ENCODE measurements around the gene AAK1.
"Not testable (repeated sequence)": the region's sequence is repeated elsewhere in the genome, so short reads cannot be mapped to it uniquely, and the experiment has no call there.

Gene AAK1

GRCh38 chr2:69436938-69437750 is 206.4 kb downstream of the AAK1 start, which contains the start of gene NFU1:
Gene NFU1, minus strand, starts transcription at chr2:69437435. Its CDS starts 13 bp downstream, at chr2:69437422.
- peak; percentile 91 for DNase-seq

GRCh38 chr2:69436596-69436937 is 207.0 kb downstream of the AAK1 start:
- DNase-seq, result no peak

- DNase-seq, result no peak
Observed at GRCh38 chr2:69434753-69435152, 208.8 kb downstream of the AAK1 start.

- DNase-seq, result no peak
Observed at GRCh38 chr2:69429491-69430183, 213.9 kb downstream of the AAK1 start.

- no peak for DNase-seq
Observed at GRCh38 chr2:69428981-69429380, 214.6 kb downstream of the AAK1 start.

GRCh38 chr2:69424419-69424818 is 219.1 kb downstream of the AAK1 start:
- DNase-seq, result no peak

GRCh38 chr2:69422198-69422597 is 221.3 kb downstream of the AAK1 start:
- DNase-seq, result no peak

- DNase-seq, result not testable (repeated sequence)
Observed at GRCh38 chr2:69419111-69419510, 224.4 kb downstream of the AAK1 start.

- no peak for DNase-seq
Observed at GRCh38 chr2:69416147-69416546, 227.4 kb downstream of the AAK1 start.
